GM18499 (cell line): ENCODE measurements around the gene PRXL2B.

Source experiments
- ATAC-seq: cut with Tn5 transposase; IDR thresholded peaks from one replicate; pipeline ENCODE4 v1.9.1; 2021; ENCODE audit warnings: moderate number of reproducible peaks; ENCODE audit not compliant: insufficient read depth, unreplicated experiment

The PRXL2B gene

DNA sequence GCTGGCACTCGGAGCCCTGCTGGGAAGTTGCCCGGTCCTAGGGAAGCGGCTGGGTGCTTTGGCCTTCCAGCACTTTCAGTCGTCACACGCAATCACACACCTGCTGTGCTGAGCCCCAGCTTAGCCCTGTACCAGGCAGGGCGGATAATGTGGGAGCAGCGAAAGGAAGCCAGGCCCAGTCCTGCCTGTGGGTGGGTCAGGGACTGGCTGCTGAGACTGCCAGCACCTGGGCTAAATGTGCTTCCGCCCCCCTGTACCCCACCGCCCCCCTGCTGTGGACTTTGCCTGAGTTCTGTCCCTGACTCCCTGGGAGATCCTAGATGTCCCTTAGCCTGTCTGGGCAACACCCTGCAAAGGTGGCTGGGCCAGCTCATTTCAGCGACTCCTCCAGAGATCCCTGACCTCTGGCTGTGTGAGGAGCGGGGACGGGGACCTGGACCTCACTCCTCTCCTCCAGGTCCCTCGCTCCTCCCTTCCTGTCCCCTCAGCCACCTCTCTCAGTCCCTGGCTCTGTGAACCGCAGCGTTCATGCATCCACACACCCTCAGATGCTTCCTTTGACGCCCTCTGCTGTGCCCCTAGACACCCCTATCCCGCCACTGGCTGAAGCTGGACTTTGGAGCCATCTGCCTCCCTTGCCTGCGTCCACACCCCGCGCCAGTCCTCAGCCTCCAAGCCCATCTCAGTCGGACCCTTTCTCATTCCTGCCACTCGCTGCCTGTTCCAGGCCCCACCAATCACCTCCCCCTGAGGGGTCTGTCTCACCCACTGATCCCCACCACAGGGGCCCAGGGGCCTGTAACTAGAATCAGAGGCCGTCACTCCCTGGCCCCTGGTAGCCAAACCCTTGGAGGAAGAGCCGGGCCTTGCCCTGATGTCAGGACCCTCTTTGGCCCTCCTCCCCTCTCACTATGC, 44.8 kb downstream of the PRXL2B start:
- no peak for ATAC-seq

DNA sequence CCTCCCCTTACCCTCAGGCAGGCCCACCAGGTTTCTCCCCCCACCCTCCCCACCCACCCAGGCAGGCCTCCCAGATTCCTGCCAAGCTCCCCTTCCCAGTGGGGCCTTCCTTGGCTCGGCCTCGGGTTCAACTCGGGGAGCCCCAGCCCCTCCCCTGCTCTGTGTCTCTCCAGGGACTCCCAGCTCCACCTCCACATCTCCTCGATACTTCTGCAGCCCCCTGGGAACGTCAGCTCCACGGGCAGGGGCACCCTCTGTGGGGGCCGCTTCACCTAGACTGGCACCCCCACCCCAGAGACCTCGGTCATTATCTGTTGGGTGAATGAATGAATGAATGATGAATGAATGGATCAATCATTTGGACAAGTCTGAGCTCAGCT, 45.5 kb downstream of the PRXL2B start:
- no peak for ATAC-seq

DNA sequence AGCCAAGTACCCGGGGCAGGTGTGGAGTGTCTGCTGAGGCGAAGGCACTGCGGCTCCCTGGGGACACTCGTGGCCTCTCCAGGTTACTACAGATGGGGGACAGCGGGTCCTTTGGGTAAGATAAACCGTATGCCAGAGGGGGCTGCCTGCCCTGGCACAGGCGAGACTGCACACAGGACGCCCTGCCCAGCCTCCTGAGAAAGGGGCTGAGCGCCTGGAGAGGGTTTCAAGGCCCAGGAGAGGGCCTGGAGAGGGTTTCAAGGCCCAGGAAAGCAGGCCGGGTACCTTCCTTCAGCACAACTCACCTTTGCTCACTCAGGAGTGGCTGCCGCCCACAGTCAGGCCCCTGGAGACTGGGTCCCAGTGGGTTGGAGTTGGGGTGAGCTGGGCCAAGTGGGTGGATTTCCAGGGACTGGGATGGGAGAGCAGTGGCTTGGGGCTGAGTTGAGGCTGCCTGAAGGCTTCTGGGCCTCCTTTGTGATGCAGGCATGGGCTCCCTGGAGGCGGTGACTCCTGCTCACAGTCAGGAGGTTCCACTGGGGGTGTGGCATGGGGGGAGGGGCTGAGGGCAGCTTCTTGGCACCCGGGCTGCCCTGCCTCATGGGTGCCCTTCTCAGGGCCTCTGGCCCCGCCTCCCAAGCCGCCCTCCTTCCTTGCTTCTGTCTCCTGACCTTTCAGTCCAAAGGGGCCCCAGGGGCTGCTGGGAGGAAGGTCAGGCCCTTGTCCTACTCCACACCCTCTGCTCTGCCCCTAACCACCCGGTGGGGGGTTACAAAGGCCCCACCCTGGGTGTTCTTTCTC, 46.2 kb downstream of the PRXL2B start, which contains the start of gene MMEL1:
Gene MMEL1, minus strand, starts transcription at position 456 of the 801 bp plus-strand sequence. CDS start 3,532 bp downstream, outside the sequence.
- ATAC-seq = no peak

DNA sequence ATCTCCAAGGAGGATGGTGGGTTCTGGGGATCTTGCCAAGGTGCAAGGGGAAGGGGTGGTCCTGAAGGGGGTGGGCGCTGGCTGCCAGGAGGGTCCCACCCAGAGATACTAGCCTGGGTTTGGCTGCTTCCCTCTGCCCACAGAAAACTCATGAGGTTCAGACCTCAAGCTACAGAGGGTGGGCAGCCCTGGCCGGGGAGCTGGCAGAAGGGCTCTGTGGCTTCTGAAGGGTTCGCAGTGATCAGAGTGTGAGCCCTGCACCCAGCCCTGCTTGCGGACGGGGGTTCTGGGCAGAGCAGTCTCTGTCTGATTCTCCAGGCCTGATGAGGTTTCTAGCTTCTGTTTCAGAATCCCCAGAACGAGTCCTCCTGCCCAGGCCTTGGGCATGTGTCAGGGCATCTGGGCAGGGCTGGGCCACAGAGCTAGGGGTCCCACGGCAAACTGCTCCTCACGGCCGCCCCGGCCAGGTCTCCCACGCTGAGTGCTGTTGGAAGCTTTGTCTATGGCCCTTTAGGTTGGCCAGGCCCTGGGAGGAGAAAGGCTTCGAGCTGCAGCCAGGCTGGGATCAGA, 46.9 kb downstream of the PRXL2B start:
- ATAC-seq = no peak

DNA sequence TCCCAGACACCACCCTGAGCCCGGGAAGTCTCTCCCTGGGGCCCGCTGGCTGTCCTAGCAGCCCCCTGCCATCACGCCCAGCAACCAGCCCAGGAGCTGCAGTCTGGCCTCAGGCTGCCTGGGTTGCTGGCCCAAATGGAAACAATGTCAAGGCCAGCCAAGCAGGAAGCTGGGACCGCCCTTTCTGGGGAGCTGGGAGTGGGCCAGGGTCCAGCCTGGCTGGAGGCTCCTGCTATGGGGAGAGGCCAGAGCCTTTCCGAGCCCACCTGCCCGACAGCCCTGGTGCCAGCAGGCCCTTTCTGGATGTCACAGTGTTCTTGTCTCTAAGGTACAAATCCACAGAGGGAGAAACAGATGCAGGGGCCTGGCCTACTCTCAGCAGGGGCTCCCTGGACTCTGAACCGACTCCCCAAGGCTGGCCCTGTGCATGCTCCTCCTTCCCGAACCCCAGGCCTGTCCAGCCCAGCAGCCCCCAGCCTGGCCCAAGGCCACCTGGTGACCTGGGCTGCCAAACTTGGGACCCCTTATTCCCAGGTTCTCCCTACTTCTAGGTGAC, 47.4 kb downstream of the PRXL2B start:
- ATAC-seq = no peak

DNA sequence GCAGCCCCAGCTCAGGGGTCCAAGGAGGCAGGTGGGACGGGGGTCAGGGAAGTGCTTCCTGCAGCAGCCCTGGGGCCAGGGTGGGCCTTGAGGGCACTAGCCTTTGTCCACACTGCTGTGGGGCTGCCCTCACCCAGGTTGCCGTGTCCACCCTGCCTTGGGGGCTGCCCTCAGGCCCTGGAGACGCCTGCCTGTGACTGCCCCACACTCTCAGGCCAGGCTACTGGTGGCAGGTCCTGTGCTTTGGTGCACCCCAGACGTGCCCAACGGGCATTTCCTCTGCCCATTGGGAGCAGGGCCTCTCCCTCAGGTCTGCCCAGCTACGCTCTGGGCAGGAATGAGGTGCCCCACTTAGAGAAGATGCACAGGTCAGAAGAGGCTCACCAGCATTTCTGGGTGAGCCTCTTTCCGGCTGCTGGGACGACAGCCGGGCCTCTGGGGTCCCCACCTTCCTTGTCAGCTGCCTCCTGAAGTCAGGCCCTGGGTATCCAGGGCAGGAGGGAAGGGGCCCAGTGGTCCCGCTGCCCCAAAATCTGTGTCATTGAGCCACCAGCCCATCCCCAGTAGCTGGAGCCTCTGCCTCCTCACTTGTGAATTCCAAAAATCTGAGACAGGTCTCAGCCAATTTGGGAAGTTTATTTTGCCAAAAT, 48.9 kb downstream of the PRXL2B start:
- no peak for ATAC-seq

DNA sequence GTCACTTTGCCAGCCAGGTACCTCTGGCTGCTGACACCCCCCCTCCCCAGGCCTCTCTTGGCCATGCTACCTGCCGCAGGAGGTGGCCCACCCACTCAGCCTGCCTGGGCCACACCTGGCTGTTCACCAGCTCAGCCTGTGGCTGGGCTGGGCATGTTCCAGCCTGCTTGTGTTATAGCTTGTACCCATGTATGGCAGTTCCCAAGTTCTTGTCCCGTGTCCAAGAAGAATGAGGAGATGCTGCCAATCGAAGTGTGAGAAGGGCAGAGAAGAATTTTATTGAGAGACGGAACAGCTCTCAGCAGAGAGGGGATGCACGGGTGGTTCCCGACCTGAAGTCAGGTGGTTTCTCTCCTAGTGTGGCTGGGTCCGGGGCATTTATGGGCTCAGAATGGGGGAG, 50.2 kb downstream of the PRXL2B start:
- ATAC-seq = no peak

DNA sequence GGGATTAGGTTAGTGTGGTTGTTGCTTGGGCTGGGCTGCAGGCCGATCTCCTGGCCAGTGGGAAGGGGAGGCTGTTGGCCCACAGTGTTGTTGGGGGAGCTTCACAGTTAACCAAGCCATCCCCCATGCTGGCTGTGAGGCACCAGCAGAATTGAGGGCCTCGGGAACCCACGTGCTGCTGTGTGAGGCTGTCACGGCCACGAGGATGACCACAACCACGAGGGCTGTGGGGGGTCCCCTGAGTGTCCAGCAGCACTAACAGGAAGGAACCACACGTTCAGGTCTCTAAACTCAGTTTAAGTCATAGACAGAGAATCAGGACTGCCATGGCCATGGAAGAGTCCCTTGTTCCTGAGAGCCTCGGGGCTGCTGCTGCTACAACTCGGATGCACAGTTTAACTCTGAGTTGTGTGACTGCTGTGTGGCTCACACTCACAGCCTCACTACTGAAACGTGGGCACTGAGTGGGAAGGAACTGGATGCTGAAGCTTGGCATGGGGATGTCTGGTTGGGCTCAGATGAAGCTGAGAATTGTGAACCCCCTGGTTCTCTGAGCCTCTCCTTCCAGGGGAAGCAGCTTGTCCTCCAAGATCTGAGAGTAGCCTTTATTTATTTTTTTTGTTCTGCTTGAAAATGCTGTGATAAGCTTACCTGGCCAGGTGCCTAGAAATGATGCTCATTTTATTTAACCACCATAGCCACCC, 51.0 kb downstream of the PRXL2B start:
- ATAC-seq = no peak

DNA sequence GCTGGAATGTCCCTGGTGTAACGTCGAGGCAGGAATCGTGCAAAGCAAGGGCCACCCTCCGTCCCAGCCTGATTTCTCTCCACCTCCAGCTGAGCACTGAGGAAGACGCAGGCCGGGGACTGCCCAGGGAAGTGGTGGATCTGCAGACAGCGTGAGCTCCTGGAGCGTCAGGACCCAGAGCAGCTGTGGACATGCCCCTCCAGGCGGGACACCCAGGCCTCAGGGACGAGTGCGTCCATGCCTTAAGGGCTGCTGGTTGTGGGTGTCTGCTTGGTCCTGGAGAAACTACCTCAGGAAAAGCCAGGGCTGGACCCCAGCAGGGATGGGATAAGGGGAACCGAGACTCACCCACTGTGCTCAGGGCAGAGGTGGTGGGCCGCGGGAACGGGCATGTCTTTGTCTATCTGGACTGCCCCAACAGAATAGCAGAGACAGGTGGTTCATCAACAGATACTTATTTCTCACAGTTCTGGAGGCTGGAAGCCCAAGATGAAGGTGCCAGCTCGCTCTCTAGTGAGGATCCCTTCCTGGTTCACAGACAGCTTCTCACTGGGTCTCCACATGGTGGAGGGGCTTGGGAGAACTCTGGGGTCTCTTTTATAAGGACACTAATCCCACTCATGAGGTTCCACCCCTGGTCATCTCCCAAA, 52.0 kb downstream of the PRXL2B start:
- no peak for ATAC-seq

DNA sequence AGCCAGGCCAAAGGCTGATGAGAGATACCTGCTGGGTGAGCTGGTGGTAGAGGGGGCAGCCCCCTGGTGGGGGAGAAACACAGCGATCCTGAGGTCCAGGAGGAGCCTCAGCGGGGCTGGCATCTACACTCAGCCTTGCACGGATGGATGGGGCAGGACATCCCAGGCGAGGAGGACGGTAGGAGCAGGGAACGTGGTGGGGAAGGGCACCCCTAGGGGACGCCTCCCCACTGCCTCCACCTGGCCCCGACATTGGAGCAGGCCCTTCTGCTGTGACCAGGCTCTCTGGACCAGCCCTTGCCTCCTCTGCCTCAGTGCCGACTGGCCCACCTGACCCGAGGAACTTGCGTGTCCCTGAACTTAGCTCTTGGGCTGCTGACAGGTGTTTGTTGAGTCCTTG, 52.6 kb downstream of the PRXL2B start:
- ATAC-seq = no peak

DNA sequence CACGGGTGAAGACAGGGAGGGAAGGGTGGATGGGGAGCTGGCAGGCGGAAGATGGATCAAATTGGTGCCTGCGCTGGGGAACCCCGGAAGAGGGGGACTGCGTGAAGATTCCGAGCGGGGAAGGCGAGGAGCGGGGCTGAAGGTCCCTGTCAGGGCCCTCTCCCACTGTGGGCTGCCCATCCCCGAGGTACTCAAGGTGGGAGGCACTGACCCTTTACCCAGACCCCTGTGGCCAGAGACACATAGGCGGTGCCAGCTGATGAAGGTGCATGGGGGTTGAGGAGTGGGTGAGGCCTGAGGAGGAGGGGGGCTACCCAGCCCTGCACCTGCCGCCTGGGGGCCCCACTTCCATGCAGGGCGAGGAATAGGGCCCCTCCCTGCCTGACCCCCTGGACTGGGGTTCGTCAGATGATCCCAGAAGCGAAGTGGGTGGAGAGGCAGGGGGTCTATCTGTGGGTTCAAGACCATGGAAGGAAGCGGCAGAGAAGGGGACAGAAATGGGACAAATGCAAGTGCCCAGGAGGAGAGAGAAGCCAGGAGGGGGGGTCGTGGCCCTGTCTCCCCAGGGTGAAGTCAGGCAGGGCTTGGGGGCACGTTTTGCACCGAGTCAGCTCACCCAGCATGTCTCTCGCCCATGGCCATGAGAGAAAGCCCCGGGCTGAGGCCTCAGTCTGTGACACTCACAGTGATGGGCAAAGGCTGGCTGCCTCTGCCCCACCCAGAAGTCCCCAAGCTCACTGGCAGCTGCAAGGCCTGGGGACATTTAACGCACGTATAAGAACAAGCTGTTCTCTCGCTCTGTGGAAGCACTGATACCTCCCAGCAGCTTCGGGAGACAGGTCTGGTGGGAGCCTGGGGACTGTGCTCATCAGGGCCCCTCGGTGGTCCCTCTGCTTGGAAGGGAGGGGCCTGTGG, 53.3 kb downstream of the PRXL2B start:
- no peak for ATAC-seq

DNA sequence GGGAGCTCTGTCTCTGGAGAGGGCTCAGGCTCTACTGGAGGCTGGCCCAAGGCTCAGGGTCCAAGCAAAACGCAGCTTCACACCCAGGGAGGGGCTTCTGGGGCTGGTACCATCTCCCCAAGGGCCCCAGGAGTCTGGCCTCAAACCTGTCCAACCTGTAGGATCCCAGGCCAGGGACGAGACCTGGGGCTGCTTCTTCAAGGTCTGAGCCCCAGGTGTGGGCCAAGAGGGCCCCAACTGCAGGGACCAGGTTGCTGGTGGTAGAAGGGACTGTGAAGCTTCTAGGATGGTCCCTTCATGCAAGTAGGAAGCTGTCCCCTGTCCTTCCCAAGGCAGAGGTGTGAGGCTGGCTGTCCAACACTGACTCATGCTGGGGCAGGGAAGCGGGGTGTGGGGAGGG, 54.0 kb downstream of the PRXL2B start:
- no peak for ATAC-seq
